CD4-positive, alpha-beta T cell treated with Interleukin-1 beta for 1 hour (primary cell): ENCODE data around the gene ZFP37.
"Not testable (repeated sequence)": the region's sequence is repeated elsewhere in the genome, so short reads cannot be mapped to it uniquely, and the experiment has no call there.

Experiments used
- DNase-seq, 2 donors: peaks; one replicate each; pipeline ENCODE4 v3.0.0-alpha.2; 2020 to 2022

Gene ZFP37

GRCh38 chr9:113056191-113057106, at the start of gene ZFP37:
TSS of gene ZFP37 (minus strand) at chr9:113056724. CDS start at chr9:113056688, 36 bp downstream.
- peak; percentile 78 to 84 for DNase-seq

GRCh38 chr9:113105345-113105744, 48.8 kb upstream of the ZFP37 start:
- DNase-seq: not testable (repeated sequence)

GRCh38 chr9:113095561-113095960, 39.0 kb upstream of the ZFP37 start:
- no peak for DNase-seq

- DNase-seq: not testable (repeated sequence)
These were observed 33.4 kb upstream of the ZFP37 start for GRCh38 chr9:113089924-113090323.

GRCh38 chr9:113089143-113089505, 32.6 kb upstream of the ZFP37 start:
- DNase-seq: not testable (repeated sequence)

- DNase-seq: not testable (repeated sequence)
These were observed 32.1 kb upstream of the ZFP37 start for GRCh38 chr9:113088456-113089142.

GRCh38 chr9:113062932-113063310, 6.4 kb upstream of the ZFP37 start:
- not testable (repeated sequence) for DNase-seq

GRCh38 chr9:113062256-113062931, 5.9 kb upstream of the ZFP37 start:
- not testable (repeated sequence) for DNase-seq

GRCh38 chr9:113061072-113061850, 4.7 kb upstream of the ZFP37 start:
- DNase-seq: not testable (repeated sequence)

- DNase-seq: peak in 1 of 2 donors; percentile 15
These were observed 3.2 kb upstream of the ZFP37 start for GRCh38 chr9:113059581-113060284.

- no peak for DNase-seq
These were observed 669 bp upstream of the ZFP37 start for GRCh38 chr9:113057193-113057592.

GRCh38 chr9:113042884-113043657, 13.5 kb downstream of the ZFP37 start:
- DNase-seq: no peak

GRCh38 chr9:113026200-113026599, 30.3 kb downstream of the ZFP37 start:
- DNase-seq: no peak

GRCh38 chr9:113018247-113018646, 38.3 kb downstream of the ZFP37 start:
- no peak for DNase-seq

- DNase-seq: no peak
These were observed 44.0 kb downstream of the ZFP37 start for GRCh38 chr9:113012492-113012891.

- DNase-seq: peak; percentile 22 to 61
These were observed 44.6 kb downstream of the ZFP37 start, which contains the start of gene ZNF883 for GRCh38 chr9:113011911-113012381. TSS of gene ZNF883 (minus strand) at chr9:113012192.

GRCh38 chr9:113005777-113006176, 50.7 kb downstream of the ZFP37 start:
- DNase-seq: no peak

- no peak for DNase-seq
These were observed 59.1 kb downstream of the ZFP37 start for GRCh38 chr9:112997236-112997941.
